NB4 (cell line): ENCODE data around the gene C2orf76.

Source experiments
- MAX ChIP-seq: IDR thresholded peaks from 2 replicates; pipeline ENCODE4 v1.6.1; 2011; ENCODE audit warnings: low read depth, low read length
- MYC ChIP-seq: IDR thresholded peaks from 2 replicates; pipeline ENCODE4 v1.6.1; 2011; ENCODE audit warnings: low read depth, low read length
- TF ChIP-seq, protein P1 (sequence below): IDR thresholded peaks from one replicate; pipeline ENCODE4 v1.5.1; 2012; ENCODE audit warnings: low read depth, low read length

DNA sequence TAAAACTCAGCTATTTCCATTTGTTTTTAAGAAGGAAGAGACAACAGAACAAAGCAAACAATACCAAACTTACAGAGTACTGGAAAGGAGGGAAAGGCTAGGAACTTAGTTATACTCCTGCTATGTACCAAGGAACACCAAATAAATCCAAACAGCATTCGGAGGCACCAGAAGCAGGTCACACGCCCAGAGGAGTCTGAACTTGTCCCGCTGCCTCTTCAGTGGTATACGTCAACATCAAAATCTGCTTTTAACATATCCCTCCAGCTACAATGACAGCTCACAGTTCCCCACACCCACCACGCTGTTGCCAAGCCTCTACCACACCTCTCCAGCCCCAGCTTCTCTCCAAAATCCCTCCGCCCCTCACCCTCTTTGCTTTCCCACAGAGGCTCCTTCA lies 17.3 kb downstream of the C2orf76 start:
- TF ChIP-seq, protein P1, sequence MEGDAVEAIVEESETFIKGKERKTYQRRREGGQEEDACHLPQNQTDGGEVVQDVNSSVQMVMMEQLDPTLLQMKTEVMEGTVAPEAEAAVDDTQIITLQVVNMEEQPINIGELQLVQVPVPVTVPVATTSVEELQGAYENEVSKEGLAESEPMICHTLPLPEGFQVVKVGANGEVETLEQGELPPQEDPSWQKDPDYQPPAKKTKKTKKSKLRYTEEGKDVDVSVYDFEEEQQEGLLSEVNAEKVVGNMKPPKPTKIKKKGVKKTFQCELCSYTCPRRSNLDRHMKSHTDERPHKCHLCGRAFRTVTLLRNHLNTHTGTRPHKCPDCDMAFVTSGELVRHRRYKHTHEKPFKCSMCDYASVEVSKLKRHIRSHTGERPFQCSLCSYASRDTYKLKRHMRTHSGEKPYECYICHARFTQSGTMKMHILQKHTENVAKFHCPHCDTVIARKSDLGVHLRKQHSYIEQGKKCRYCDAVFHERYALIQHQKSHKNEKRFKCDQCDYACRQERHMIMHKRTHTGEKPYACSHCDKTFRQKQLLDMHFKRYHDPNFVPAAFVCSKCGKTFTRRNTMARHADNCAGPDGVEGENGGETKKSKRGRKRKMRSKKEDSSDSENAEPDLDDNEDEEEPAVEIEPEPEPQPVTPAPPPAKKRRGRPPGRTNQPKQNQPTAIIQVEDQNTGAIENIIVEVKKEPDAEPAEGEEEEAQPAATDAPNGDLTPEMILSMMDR: no peak
- TF ChIP-seq MYC (no peak), MAX (no peak)
